Esophagus muscularis mucosa (tissue), 4 donors: ENCODE measurements around the gene XRCC4. TPM values are rescaled to one million over a fixed set of nuclear protein-coding genes. Genes with fewer than 3 reads are reported as not detected.

Source experiments
- DNase-seq: peaks from one replicate; pipeline ENCODE4 v3.0.0-alpha.2; 2017; ENCODE audit errors: extremely low spot score
- H3K27ac ChIP-seq, 4 donors: fragments of 200-600 bp; sonication (generic); replicated peaks in 1 of 4; 1 replicate in 3 of 4; 2 replicates in 1 of 4; pipeline ENCODE4 v1.5.1; 2016 to 2019; ENCODE audit warnings: mild to moderate bottlenecking in 1 of 4
- H3K27me3 ChIP-seq, 4 donors: fragments of 200-600 bp; sonication (generic); one replicate each; pipeline versions ENCODE4 v1.5.1 to v1.6.0; 2016 to 2019
- H3K36me3 ChIP-seq, 4 donors: fragments of 200-600 bp; sonication (generic); one replicate each; pipeline ENCODE4 v1.5.1; 2016 to 2019
- H3K4me1 ChIP-seq, 4 donors: fragments of 200-600 bp; sonication (generic); one replicate each; pipeline ENCODE4 v1.5.1; 2016 to 2019
- H3K4me3 ChIP-seq, 4 donors: fragments of 200-600 bp; sonication (generic); 1 replicate in 2 of 4; 2 replicates in 2 of 4; pipeline ENCODE4 v1.5.1; 2016 to 2019; ENCODE audit warnings: mild to moderate bottlenecking in 4 of 4, moderate library complexity in 1 of 4
- H3K9me3 ChIP-seq, 4 donors: fragments of 200-600 bp; sonication (generic); 1 replicate in 3 of 4; 2 replicates in 1 of 4; pipeline ENCODE4 v1.5.1; 2016 to 2019
- EP300 ChIP-seq: sonication (generic); formaldehyde crosslinking; IDR thresholded peaks from one replicate; pipeline ENCODE4 v1.6.1; 2017; ENCODE audit warnings: antibody characterized with exemption
- POLR2A ChIP-seq: fragments of 450-650 bp; IDR thresholded peaks from one replicate; pipeline ENCODE4 v1.6.1; 2017; ENCODE audit warnings: antibody characterized with exemption, moderate library complexity, mild to moderate bottlenecking, low read depth
- POLR2AphosphoS5 ChIP-seq, 2 donors: sonication (generic); formaldehyde crosslinking; IDR thresholded peaks; one replicate each; pipeline ENCODE4 v1.6.1; 2017; ENCODE audit warnings: antibody characterized with exemption in 2 of 2
- WGBS: methylation state at CpG from one replicate; pipeline ENCODE4 v1.1.5; 2018; 5-methylcytosine and 5-hydroxymethylcytosine counted together
- intact Hi-C: fragments of 100-400 bp; cut with DNase I; formaldehyde crosslinking; loops from one replicate; pipeline ENCODE4 v1.15.1; 2023
- total RNA-seq, 4 donors: library from RNA; depleted of rRNA; stranded (reverse); fragments of >200 nt; gene quantifications; one replicate each; pipeline versions ENCODE4 v1.1.0 to v1.2.1, GENCODE V29; 2016
- TF ChIP-seq, protein P1 (sequence below), 3 experiments: fragments of 200-600 bp in 2 of 3; fragments of 450-650 bp in 1 of 3; sonication (generic) in 2 of 3; IDR thresholded peaks; one replicate each; pipeline ENCODE4 v1.5.1; 2017 to 2019; ENCODE audit warnings: antibody characterized with exemption in 3 of 3, mild to moderate bottlenecking in 2 of 3, moderate library complexity in 1 of 3

The XRCC4 gene
- total RNA-seq, 4 donors from 2014 or later: 4.5 to 7.1 (median 5.3) TPM

DNA sequence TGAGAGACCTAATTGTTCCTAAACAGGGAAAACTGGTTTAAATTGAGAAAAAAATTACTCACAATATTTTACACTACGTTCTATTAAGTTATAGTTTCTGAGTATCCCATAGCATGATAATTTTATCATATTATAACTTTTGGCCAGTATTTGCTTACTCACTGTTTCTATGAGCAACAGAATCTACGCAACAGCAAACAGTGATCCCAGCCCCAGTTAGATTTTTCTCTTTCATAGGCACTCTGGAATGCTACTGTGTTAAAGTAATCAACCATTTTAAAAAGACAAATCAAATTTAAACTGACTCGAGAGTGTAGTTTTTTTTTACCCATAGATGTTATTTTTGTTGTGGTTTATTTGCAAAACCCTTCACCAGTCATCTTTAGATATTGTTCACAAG is 107.2 kb downstream of the XRCC4 start:
- intact Hi-C loops: no loop called here
- Histone ChIP-seq H3K36me3 (no peaks in the 10 kb centered on the region), H3K27me3 (no peaks in the 10 kb centered on the region), H3K4me1 (no peaks in the 10 kb centered on the region), H3K4me3 (no peak overlapping the region), H3K9me3 (no peaks in the 10 kb centered on the region), H3K27ac (no peak overlapping the region)
- TF ChIP-seq EP300: no peak
- TF ChIP-seq POLR2AphosphoS5 (IDR thresholded peaks at IDR 0.05): no peak
- WGBS: 37% methylated on average over 3 of the region's 3 CpGs
- DNase-seq: no peak

DNA sequence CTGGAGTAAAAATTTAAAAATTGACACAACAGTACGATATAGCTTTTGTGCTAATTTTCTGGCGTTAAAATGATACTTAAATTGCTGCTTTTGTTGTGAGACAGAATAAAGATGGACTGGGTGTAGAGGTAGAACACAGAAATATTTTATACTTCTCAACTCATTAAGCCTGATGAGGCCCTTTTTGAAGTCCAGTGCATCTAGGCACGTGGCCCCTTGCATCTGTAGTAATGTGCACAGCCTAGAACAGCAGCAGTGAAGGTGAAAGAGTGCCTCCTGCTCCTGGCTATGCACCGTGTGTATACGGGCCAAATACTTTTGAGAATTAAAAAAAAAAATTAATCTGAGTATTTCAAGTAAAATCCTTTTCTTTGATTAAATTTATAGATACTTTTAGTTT is 115.6 kb downstream of the XRCC4 start:
- H3K4me1 ChIP-seq: no peaks in the 10 kb centered on the region
- H3K4me3 ChIP-seq: no peak overlapping the region
- intact Hi-C loops: no loop called here
- no peak for DNase-seq
- H3K36me3 ChIP-seq: no peaks in the 10 kb centered on the region
- no peaks in the 10 kb centered on the region for H3K9me3 ChIP-seq
- H3K27me3 ChIP-seq: no peaks in the 10 kb centered on the region
- TF ChIP-seq POLR2AphosphoS5 (IDR thresholded peaks at IDR 0.05): no peak
- TF ChIP-seq POLR2A: no peak
- TF ChIP-seq, protein P1, sequence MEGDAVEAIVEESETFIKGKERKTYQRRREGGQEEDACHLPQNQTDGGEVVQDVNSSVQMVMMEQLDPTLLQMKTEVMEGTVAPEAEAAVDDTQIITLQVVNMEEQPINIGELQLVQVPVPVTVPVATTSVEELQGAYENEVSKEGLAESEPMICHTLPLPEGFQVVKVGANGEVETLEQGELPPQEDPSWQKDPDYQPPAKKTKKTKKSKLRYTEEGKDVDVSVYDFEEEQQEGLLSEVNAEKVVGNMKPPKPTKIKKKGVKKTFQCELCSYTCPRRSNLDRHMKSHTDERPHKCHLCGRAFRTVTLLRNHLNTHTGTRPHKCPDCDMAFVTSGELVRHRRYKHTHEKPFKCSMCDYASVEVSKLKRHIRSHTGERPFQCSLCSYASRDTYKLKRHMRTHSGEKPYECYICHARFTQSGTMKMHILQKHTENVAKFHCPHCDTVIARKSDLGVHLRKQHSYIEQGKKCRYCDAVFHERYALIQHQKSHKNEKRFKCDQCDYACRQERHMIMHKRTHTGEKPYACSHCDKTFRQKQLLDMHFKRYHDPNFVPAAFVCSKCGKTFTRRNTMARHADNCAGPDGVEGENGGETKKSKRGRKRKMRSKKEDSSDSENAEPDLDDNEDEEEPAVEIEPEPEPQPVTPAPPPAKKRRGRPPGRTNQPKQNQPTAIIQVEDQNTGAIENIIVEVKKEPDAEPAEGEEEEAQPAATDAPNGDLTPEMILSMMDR (IDR thresholded peaks at IDR 0.05): no peak
- no peak for TF ChIP-seq EP300
- 86% methylated on average over 5 of the region's 5 CpGs for WGBS
- no peak overlapping the region for H3K27ac ChIP-seq

DNA sequence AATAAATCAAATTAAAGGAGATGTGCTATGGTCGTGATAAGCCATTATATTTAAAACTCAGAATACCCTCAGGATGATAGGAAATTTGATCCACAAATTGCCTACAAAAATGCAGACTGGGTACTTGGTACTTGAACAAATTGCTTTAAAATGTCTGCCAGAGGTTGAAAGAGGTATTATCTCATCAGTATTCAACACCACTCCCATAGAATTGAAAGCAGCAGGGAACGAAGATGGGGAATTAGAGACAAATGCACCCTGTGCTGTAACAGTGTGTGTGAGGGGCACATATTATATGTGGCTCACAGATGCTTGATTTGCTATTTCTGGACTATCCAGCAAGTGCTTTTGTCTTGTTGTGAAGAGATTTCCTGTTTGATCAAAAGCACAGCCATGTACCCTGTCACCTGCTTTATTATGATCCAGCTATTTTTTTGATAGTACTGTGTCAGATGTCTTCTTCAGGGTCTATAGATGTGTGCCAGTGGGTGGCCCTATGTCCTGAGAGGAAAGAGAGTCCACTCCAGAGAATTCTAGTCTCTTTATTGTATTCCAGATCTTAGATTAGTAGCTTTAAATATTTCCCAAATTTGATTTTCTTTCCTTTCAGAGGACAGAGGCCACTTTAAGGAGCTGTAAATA is 120.1 kb downstream of the XRCC4 start:
- Histone ChIP-seq H3K9me3 (no peaks in the 10 kb centered on the region), H3K27me3 (no peaks in the 10 kb centered on the region), H3K4me3 (no peak overlapping the region), H3K4me1 (no peaks in the 10 kb centered on the region), H3K27ac (no peak overlapping the region), H3K36me3 (peaks cover 0 to 2% (median 0%) of the 10 kb centered on the region in 4 donors)
- TF ChIP-seq POLR2AphosphoS5 (IDR thresholded peaks at IDR 0.05) (no peak), EP300 (no peak), POLR2A (no peak)
- TF ChIP-seq, protein P1 (IDR thresholded peaks at IDR 0.05): no peak
- intact Hi-C loops: no loop called here
- DNase-seq: no peak
- WGBS: 81% methylated on average over 2 of the region's 2 CpGs

DNA sequence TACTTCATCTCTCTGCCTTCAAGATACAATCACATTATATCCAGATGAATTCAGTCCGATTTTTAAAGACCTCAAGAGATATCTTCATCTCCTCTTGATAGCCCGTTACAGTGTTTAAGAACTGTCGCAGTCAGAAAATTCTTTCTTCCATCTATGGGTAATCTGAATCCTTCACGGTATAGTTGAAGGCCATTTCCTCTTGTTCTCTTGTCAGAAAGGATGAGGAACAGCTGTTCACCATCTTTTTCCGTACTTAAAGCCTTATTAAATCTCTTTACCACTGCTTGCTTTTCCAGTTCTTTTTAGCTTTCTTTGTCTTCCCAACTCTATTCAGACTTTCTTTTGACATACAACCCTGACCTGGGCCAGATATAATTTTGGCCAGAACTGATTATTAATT is 121.8 kb downstream of the XRCC4 start:
- no peaks in the 10 kb centered on the region for H3K9me3 ChIP-seq

DNA sequence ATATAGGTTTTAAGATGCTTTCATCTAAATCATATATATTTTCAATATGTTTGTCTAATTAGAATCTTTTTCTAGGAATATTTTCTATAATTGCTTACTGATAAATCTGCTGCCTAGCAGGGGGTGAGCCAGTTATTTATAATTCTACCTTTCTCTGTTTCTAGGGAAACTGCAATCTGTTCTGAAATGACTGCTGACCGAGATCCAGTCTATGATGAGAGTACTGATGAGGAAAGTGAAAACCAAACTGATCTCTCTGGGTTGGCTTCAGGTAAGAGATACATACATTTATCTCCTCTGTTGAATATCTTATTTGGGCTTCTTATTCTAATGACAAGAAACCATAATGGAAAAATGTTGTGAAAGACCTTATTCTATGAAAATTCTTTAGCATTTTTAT is 127.3 kb downstream of the XRCC4 start:
- H3K27me3 ChIP-seq: no peaks in the 10 kb centered on the region
- no peak for TF ChIP-seq POLR2A
- TF ChIP-seq, protein P1 (IDR thresholded peaks at IDR 0.05): no peak
- TF ChIP-seq POLR2AphosphoS5 (IDR thresholded peaks at IDR 0.05): no peak
- TF ChIP-seq EP300: no peak

More for the DNA sequence above, 121.8 kb downstream of the XRCC4 start:
- no peak overlapping the region for H3K4me3 ChIP-seq
- TF ChIP-seq POLR2AphosphoS5 (IDR thresholded peaks at IDR 0.05) (no peak), EP300 (no peak), POLR2A (no peak)
- TF ChIP-seq, protein P1 (IDR thresholded peaks at IDR 0.05): no peak
- H3K36me3 ChIP-seq: peaks cover 0 to 2% (median 0%) of the 10 kb centered on the region in 4 donors
- no peaks in the 10 kb centered on the region for H3K4me1 ChIP-seq
- DNase-seq: no peak
- WGBS: 67% methylated on average over 5 of the region's 5 CpGs
- intact Hi-C loops: no loop called here
- no peak overlapping the region for H3K27ac ChIP-seq
- H3K27me3 ChIP-seq: no peaks in the 10 kb centered on the region

More for the DNA sequence above, 127.3 kb downstream of the XRCC4 start:
- Histone ChIP-seq H3K27ac (no peak overlapping the region), H3K4me1 (no peaks in the 10 kb centered on the region), H3K36me3 (peaks cover 0 to 2% (median 0%) of the 10 kb centered on the region in 4 donors), H3K4me3 (no peak overlapping the region), H3K9me3 (no peaks in the 10 kb centered on the region)
- DNase-seq: no peak
- intact Hi-C loops: no loop called here
- 90% methylated on average over 1 of the region's 1 CpG for WGBS
